GM10266 (cell line): ENCODE results near the gene NSG2.

Experiments
- DNase-seq: peaks from one replicate; pipeline ENCODE4 v3.0.0; 2012; ENCODE audit errors: extremely low spot score
- TF ChIP-seq, protein P1 (sequence below): IDR thresholded peaks from 2 replicates; pipeline ENCODE4 v1.5.1; 2012; ENCODE audit warnings: mild to moderate bottlenecking, low read depth; ENCODE audit not compliant: control insufficient read depth, insufficient read depth; ENCODE audit errors: missing control alignments

The NSG2 gene

DNA sequence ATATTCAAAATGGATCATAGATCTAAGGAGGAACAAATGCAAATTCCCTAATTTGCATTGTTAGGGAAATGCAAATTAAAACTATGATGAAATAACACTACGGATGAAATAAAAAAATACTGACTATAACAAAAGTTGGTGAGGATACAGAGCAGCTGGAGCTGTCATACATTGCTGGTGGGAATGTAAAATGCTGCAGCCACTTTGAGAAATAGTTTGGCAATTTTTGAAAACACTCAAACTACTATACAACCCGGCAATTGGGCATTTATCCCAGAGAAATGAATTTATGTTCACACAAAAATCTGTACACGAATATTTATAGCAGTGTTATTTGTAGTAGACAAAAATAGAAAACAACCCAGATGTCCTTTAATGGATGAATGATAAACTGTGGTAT lies 34.1 kb upstream of the NSG2 start:
- TF ChIP-seq, protein P1, sequence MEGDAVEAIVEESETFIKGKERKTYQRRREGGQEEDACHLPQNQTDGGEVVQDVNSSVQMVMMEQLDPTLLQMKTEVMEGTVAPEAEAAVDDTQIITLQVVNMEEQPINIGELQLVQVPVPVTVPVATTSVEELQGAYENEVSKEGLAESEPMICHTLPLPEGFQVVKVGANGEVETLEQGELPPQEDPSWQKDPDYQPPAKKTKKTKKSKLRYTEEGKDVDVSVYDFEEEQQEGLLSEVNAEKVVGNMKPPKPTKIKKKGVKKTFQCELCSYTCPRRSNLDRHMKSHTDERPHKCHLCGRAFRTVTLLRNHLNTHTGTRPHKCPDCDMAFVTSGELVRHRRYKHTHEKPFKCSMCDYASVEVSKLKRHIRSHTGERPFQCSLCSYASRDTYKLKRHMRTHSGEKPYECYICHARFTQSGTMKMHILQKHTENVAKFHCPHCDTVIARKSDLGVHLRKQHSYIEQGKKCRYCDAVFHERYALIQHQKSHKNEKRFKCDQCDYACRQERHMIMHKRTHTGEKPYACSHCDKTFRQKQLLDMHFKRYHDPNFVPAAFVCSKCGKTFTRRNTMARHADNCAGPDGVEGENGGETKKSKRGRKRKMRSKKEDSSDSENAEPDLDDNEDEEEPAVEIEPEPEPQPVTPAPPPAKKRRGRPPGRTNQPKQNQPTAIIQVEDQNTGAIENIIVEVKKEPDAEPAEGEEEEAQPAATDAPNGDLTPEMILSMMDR, result no peak
- DNase-seq, result no peak

DNA sequence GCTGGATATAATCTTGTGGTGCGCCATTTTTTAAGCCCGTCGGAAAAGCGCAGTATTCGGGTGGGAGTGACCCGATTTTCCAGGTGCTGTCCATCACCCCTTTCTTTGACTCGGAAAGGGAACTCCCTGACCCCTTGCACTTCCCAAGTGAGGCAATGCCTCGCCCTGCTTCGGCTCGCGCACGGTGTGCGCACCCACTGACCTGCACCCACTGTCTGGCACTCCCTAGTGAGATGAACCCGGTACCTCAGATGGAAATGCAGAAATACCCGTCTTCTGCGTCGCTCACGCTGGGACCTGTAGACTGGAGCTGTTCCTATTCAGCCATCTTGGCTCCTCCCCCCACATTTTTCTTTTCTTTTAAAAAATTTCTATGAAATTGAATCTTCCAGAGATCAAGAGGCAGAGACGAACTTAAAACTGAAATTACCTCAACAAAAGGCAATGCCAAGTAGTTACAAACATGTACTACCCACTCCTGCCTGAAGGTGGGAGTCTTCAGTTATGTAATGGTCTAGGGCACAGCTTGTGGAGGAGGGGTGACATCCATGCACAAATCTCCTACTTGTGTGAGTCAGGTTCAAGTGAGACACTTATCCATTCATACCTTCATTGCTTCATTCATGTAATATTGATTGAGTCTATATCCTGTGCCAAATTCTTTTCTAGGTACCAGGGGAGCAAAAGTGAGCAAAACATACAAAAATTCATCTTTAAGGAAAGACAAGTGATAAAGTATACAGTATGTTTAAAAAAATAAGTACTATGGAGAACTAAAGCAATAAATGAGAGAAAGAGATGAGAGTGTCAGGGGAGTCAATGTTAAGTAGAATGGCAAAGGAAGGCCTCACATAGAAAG lies 25.2 kb upstream of the NSG2 start:
- TF ChIP-seq, protein P1, result peak; percentile 62
- peak; percentile 40 for DNase-seq

DNA sequence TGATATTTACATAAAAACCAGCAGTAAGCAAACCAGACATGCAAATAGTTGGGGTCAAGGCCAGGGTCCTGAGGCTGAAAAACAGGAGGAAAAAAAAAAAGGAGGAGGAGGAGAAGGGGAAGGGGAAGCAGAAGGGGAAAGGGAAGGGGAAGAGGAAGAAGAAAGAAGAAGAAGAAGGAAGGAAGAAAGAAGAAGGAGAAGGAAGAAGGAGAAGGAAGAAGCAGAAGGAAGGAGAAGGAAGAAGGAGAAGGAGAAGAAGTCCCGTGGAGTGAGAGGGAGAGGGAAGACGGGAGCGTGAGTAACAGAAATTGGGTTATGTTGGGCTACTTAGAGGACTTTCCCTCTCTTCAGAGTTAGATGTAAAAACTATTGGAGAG lies 24.6 kb upstream of the NSG2 start:
- TF ChIP-seq, protein P1, result no peak
- no peak for DNase-seq

DNA sequence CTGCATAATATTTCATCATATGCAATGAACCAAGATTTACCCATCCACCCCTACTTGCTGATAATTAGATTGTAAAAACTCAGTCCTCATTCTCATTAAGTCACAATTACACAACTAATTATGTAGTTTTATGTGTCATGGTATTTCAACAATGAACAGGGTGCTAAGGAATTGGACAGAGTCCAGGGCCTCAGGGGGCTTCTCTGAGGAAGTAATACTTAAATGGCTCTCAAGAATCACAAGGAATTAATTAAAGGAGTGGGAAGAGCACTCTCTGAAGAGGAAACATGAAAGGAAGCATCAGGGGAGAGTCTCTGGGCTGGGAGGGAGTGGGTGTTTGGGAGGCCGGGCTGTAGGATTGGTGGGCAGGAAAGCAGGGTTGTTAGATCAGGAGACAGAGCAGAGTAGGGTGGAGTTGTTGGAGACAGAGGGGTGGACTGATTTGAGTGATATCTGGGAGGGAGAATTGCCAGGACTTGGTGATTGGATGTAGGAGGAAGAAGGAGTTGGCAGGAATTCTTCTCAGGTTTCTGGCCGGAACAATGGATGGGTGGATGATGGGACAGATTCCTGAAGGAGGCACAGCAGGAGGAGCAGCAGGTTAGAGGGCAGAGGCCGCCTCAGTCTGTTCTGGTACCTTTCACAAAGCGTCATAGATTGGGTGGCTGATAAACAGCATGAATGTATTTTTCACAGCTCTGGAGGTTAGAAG lies 23.0 kb upstream of the NSG2 start:
- no peak for DNase-seq
- TF ChIP-seq, protein P1, result no peak

DNA sequence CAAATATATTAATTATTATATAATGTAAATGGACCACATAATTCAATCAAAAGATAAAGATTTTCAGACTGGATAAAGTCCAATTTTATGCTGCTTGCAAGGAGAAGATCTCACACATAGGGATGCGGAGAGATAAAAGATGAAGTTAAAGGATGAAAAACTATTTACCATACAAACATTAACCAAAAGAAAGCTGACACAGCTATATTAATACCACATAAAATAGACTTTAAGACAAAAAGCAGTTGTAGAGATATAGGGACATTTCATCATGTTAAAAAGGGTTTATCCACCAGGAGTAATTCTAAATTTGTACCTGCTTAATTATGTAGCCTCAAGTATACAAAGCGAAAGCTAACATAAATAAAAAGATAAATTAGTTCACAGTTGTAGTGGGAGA lies 15.2 kb upstream of the NSG2 start:
- TF ChIP-seq, protein P1, result no peak
- no peak for DNase-seq

DNA sequence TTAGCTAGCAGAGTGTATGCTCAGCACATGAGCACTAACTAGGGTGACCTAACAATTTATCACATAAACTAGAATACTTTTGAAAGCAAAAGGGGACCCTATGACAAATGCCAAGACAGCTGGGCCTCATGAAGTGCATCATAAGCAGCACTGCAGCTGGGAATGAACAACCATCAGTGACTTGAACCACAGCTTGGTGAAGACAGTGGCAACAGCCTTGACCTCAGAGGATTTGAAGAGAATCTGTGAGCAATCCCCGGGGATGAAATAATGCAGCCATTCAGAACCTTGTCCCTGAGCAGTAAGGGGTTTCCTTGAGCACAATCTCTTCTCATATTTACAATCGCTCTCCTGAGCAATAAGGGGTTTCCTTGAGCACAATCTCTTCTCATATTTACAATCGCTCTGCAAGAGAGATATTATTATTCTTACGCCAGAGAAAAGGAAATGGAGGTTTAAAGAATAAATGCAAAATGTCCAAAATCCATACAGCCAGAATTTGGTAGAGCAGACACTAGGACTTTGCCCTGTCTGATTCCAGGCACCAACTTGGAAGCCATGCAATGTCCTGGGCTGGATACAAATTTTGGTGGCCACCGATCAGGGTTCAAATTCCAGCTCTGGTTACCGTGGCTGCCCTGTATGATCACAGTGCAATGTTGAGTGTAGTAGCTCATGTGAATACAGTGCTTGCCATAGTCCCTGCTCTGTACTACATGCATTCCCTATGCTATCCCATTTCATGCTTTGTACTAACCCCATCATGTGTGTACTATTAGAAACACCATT lies 846 bp upstream of the NSG2 start:
- DNase-seq, result no peak
- TF ChIP-seq, protein P1, result no peak
